CD4-positive, alpha-beta T cell treated with Interleukin-2 at 100 ng/mL for 4 hours (primary cell): ENCODE results near the gene CERS1.

Source experiments
- DNase-seq: peaks from one replicate; pipeline ENCODE4 v3.0.0-alpha.2; 2020; ENCODE audit warnings: low spot score

Gene CERS1

DNA sequence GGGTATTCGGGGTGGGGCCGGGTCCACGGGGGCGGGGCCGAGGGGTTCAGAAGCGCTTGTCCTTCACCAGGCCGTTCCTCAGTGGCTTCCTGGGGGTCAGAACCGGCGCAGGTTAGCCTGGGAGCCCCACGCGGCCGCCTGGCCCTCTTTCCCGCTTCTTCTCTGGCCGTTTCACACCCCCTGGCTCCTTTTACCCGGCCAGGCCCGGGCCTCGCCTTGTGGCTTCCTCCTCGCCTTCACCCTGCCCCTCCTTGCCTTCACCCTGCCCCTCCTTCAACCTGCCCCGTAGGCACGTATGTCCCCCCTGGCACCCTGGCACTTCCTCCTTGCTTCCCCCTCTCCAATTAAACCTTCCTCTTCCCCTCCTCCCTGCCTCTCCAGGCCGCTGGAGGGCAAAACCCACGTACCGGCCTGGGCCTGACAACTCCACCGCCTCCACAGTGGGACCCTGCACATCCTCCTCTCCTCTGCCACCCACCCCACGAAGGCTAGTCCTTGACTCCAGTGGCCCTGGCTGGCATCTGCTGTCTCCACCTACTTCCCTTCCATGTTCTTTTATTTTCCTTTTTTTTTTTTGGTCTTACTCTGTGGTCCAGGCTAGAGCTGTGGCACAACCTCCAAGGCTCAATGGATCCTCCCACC lies 25.3 kb downstream of the CERS1 start:
- no peak for DNase-seq

DNA sequence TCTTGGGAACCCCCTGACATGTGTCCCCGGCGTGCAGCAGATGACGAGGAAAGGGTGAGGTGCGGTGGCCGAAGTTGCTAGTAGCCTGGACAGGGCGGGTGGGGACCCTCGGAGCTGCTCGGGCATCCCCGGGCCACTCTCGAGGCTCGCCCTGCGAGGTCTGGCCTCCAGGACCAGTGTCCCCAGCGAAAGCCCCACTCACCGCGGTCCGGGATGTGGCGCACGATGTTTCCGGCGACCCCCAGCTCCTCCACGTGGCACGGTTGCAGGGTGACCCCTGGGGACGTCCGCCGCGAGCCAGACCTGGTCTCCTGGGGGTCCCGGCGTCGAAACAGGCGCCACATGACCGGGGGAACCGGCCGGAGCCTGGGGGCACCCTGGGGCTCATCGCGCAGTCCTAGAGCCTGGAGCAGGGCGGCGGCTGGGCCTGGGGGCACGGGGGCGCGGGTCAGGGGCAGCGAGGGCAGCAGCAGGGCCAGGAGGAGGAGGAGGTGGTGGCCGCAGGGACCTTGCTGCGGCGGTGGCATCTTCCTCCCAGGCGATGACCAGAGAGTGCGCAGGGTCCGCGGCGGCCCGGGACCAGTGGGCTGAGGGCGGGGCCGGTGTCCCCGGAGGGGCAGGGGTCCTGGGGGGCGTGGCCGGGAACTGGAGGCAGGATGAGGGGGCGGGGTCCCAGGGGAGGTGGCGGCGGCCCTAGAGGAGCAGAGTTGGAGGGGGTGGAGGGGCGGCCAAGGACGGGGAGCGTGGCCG lies 26.0 kb downstream of the CERS1 start:
- DNase-seq: no peak

- DNase-seq: no peak
These were observed 26.8 kb downstream of the CERS1 start for GRCh38 chr19:18869023-18869618.

DNA sequence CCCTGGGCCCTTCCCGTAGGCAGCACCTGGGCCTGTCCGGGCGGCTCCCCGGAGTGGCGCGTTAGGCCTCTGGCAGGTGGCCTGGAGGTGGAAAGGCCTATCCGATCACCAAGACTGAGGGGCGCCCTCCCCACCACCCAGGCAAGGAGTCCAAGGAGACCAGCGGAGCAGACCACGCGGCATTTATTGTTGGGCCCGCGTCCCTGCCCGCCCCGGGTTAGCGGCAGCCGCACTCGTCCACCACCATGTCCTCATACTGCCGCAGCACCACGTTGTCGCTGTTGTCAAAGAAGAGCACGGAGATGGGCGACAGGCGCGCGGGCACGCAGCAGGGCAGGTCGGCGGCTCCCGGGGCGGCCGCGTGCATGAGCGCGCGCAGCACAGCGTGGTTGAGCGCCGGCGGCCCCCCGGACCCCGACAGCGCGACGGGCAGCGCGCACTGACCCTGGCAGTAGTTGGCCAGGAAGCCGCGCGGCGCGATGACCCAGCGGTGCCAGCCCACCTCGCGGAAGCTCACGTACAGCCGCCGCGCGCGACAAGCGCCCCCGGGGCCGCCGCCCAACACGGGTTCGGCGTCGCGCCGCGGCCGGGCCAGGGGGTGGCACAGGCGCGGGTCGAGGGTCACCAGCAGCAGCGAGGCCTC lies 27.5 kb downstream of the CERS1 start:
- DNase-seq: no peak

GRCh38 chr19:18867751-18868150 lies 28.2 kb downstream of the CERS1 start:
- DNase-seq: no peak

DNA sequence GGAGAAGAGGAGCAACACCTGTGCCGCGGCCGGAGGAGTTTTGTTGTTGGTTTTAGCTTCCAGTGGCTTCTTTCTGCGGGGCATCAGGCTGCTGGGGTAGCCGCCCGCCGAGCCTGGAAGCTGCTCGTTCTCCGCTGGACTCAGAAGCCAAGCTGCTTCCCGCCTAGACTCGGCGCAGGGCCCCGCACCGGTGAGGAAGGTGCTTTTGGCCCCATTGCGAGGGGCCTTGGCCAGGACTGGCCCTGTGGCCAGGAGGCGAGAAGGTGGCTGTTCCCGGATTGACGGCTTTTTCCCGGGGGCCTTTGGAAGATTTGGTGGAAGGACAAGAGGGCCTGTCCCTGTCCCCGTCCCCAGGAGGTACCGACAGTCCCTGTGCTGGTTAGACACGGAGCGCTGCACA lies 28.8 kb downstream of the CERS1 start:
- no peak for DNase-seq

GRCh38 chr19:18866800-18867123 lies 29.2 kb downstream of the CERS1 start:
- DNase-seq: no peak

GRCh38 chr19:18865973-18866799 lies 29.8 kb downstream of the CERS1 start:
- peak; percentile 54 for DNase-seq

GRCh38 chr19:18865106-18865972 lies 30.6 kb downstream of the CERS1 start:
- DNase-seq: no peak

DNA sequence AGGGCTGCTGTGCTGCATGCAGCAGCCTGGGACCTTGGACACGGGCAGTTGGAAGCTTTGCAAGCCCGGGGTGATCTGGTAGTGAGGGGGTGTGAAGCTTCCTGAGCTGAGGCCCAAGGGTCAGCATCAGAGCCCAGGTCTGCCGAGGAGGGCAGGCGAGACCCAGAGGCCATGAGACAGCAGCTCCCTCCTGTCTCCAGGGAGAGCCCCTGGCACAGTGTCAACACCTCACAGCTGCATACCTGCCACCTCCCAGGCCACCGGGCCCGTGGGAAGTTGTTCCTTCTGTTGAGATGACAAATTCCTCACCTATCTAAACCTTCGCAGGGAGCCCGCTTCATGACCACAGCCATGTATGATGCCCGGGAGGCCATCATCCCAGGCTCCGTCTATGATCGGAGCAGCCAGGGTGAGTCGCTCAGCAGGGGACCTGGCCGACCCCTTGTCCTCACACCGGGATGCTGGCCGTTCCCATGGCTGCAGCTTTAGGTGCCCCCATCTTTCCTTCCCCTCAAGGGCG lies 32.1 kb downstream of the CERS1 start:
- no peak for DNase-seq

- DNase-seq: no peak
These were observed 32.7 kb downstream of the CERS1 start for GRCh38 chr19:18862976-18863842.

- DNase-seq: no peak
These were observed 34.0 kb downstream of the CERS1 start for GRCh38 chr19:18861917-18862316.

- no peak for DNase-seq
These were observed 34.7 kb downstream of the CERS1 start for GRCh38 chr19:18861235-18861634.

DNA sequence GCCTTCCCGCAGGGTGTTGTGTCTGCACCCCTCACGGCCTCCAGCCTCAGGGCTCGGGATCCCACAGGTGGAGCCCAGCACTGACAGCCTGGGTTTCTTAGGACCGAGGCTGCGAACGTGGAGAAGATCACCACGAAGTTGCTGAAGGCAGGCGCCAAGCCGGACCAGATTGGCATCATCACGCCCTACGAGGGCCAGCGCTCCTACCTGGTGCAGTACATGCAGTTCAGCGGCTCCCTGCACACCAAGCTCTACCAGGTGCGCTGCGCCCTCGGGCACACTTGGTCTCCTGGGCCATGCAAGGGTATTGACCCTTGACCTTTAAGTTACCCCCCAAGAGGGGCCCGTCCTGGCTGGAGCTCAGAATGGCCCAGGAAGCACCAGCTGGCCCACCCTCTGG lies 35.2 kb downstream of the CERS1 start:
- no peak for DNase-seq

GRCh38 chr19:18860302-18860700 lies 35.7 kb downstream of the CERS1 start:
- no peak for DNase-seq

- DNase-seq: no peak
These were observed 36.2 kb downstream of the CERS1 start for GRCh38 chr19:18859676-18860301.

DNA sequence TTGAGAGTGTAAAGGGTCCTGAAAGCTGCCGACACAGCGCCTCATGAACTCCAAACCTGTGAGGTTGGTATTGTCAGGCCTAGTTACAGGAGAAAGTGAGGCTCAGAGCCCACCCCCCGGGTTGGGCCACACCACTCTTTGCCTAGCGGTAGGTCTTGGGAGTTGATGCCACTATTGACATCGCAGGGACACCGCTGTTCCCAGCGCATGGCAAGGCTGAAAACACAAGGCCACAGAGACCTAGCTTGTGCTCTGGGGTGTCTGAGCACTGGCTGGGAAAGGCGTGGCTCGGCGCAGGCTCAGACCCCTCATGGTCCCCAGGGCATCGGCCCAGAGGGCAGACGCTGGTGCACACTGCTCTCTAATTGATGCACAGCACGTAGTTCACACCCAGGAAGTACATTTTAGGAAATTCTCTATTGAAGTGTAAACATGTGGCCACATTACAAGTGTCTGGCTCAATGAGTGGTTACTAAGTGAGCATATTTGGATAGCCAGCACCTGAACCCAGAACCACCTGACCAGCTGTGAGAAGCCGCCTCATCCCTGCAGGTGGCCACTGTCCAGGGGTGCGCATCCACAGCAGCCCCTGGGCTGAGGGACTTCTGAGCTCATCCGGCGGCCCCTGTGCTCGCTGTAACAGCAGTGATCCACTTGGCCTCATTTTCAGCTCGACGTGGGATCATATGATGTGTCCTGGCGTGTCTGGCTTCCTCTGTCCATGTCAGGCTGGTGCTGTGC lies 36.9 kb downstream of the CERS1 start:
- no peak for DNase-seq

GRCh38 chr19:18857223-18857622 lies 38.7 kb downstream of the CERS1 start:
- DNase-seq: no peak
